ENCODE measurements around the gene CORO2B. TPM values are rescaled to one million over a fixed set of nuclear protein-coding genes. Genes with fewer than 3 reads are reported as not detected.

Gene CORO2B
- total and polyA plus RNA-seq, 2 of the 13 experiments (the other 11 are each of a cell fraction or from before 2014, with no cell fraction given) = 0.35 to 0.63 TPM

DNA sequence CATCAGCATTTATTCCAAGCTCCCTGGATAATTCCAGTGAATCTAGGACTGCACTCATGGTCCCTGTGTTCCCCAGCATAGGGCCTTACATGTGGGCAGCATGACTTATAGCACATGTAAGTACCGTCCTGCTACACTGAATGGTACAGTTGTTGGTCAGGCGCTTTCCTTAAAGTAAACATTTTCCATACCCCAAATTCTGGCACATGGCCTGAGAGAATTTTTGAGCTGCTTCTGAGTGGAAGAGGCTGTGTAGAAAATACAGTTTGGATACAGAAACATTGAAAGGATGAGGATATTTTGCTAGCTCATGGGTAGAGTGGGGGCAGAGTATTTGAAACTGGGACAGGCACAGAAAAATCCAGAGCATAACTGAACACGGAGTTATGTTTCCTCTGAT lies 27.6 kb downstream of the CORO2B start:
- Histone ChIP-seq H3K4me1 (ENCODE audit: insufficient read depth, low read length) (no peaks in the 10 kb centered on the region), H3K79me2 (ENCODE audit: insufficient read depth, low read length) (no peaks in the 10 kb centered on the region), H3K36me3 (replicated peaks in 1 of 2; ENCODE audit: control insufficient read depth in 1 of 2, insufficient read depth in 2 of 2, low read length in 2 of 2) (no peaks in the 10 kb centered on the region), H3K27me3 (ENCODE audit: control insufficient read depth in 1 of 2, insufficient read depth in 2 of 2, low read length in 2 of 2) (no peaks in the 10 kb centered on the region; a peak in 1 of 5 replicates), H3K4me2 (ENCODE audit: low read depth, low read length) (no peak overlapping the region), H3K4me3 (replicated peaks in 1 of 3; ENCODE audit: insufficient read depth in 1 of 3, low read depth in 2 of 3, low read length in 3 of 3) (no peak overlapping the region), H3K9ac (ENCODE audit: insufficient read depth, low read depth, low read length) (no peak overlapping the region), H4K20me1 (ENCODE audit: insufficient read depth, low read length) (no peaks in the 10 kb centered on the region), H2AFZ (ENCODE audit: low read length) (no peak overlapping the region), H3K9me3 (ENCODE audit: low read length) (no peaks in the 10 kb centered on the region), H3K27ac (ENCODE audit: extremely low read length, insufficient read depth, low read length) (no peak overlapping the region)
- TF ChIP-seq HHEX (CRISPR knock-in tag; IDR thresholded peaks at IDR 0.05) (no peak), HNF4A (CRISPR knock-in tag; IDR thresholded peaks at IDR 0.05) (no peak)
- TF ChIP-seq, protein P1, sequence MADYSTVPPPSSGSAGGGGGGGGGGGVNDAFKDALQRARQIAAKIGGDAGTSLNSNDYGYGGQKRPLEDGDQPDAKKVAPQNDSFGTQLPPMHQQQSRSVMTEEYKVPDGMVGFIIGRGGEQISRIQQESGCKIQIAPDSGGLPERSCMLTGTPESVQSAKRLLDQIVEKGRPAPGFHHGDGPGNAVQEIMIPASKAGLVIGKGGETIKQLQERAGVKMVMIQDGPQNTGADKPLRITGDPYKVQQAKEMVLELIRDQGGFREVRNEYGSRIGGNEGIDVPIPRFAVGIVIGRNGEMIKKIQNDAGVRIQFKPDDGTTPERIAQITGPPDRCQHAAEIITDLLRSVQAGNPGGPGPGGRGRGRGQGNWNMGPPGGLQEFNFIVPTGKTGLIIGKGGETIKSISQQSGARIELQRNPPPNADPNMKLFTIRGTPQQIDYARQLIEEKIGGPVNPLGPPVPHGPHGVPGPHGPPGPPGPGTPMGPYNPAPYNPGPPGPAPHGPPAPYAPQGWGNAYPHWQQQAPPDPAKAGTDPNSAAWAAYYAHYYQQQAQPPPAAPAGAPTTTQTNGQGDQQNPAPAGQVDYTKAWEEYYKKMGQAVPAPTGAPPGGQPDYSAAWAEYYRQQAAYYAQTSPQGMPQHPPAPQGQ (CRISPR knock-in tag; IDR thresholded peaks at IDR 0.05; ENCODE audit: borderline replicate concordance) = no peak
- no peak for FAIRE-seq
- BruUV-seq (replicated peaks) = no TSS peak
- WGBS (ENCODE audit: low lambda C conversion rate) = 57% methylated on average over 3 of the region's 3 CpGs
- POLR2A ChIA-PET = no interaction called here
- no peak for DNase-seq (ENCODE audit: low spot score)
- CTCF ChIA-PET (ENCODE audit: low intra/inter-chr PET ratio, low total read pairs) = no interaction called here
- ATAC-seq = no peak
- intact Hi-C loops (cut with micrococcal nuclease; ENCODE audit: unreplicated experiment) = no loop called here
- in situ Hi-C loops (cut with HindIII; ENCODE audit: extremely low pct_ligation_motif_present, low pct_unique_long_range_greater_than_20kb) = no loop called here

GRCh38 chr15:68608206-68608843 lies 29.5 kb downstream of the CORO2B start:
- intact Hi-C loops (cut with micrococcal nuclease; ENCODE audit: unreplicated experiment) (no loop called here), in situ Hi-C loops (cut with HindIII; ENCODE audit: extremely low pct_ligation_motif_present, low pct_unique_long_range_greater_than_20kb) (no loop called here)
- H3K27ac ChIP-seq (ENCODE audit: extremely low read length, insufficient read depth, low read length) = no peak overlapping the region
- DNase-seq (ENCODE audit: low spot score) (no peak), FAIRE-seq (no peak), ATAC-seq (no peak)
- H3K9me3 ChIP-seq (ENCODE audit: low read length) = no peaks in the 10 kb centered on the region
- H3K4me2 ChIP-seq (ENCODE audit: low read depth, low read length) = no peak overlapping the region
- 55% methylated on average over 2 of the region's 8 CpGs for WGBS (ENCODE audit: low lambda C conversion rate)
- H3K79me2 ChIP-seq (ENCODE audit: insufficient read depth, low read length) = no peaks in the 10 kb centered on the region
- no peak overlapping the region for H3K4me3 ChIP-seq (replicated peaks in 1 of 3; ENCODE audit: insufficient read depth in 1 of 3, low read depth in 2 of 3, low read length in 3 of 3)
- no peaks in the 10 kb centered on the region for H3K36me3 ChIP-seq (replicated peaks in 1 of 2; ENCODE audit: control insufficient read depth in 1 of 2, insufficient read depth in 2 of 2, low read length in 2 of 2)
- H3K27me3 ChIP-seq (ENCODE audit: control insufficient read depth in 1 of 2, insufficient read depth in 2 of 2, low read length in 2 of 2) = no peaks in the 10 kb centered on the region; a peak in 1 of 5 replicates
- no peaks in the 10 kb centered on the region for H4K20me1 ChIP-seq (ENCODE audit: insufficient read depth, low read length)
- H3K9ac ChIP-seq (ENCODE audit: insufficient read depth, low read depth, low read length) = no peak overlapping the region
- H2AFZ ChIP-seq (ENCODE audit: low read length) = no peak overlapping the region
- CTCF ChIA-PET (ENCODE audit: low intra/inter-chr PET ratio, low total read pairs) = no interaction called here
- BruUV-seq (replicated peaks) = no TSS peak
- no peaks in the 10 kb centered on the region for H3K4me1 ChIP-seq (ENCODE audit: insufficient read depth, low read length)
- POLR2A ChIA-PET = no interaction called here
- TF ChIP-seq THYN1 (CRISPR knock-in tag; IDR thresholded peaks at IDR 0.05; ENCODE audit: borderline replicate concordance, low read depth) (no peak), TCF7L2 (IDR thresholded peaks at IDR 0.05; ENCODE audit: low read depth, low read length) (no peak), EP300 (IDR thresholded peaks at IDR 0.05; ENCODE audit: low read depth in 2 of 2, low read length in 2 of 2) (no peak), EP300 (CRISPR knock-in tag; IDR thresholded peaks at IDR 0.05; ENCODE audit: borderline replicate concordance) (no peak), ZNF75D (CRISPR knock-in tag; IDR thresholded peaks at IDR 0.05; ENCODE audit: borderline replicate concordance) (no peak), ZNF317 (CRISPR knock-in tag; IDR thresholded peaks at IDR 0.05) (no peak), ZNF205 (CRISPR knock-in tag; IDR thresholded peaks at IDR 0.05) (no peak), SIN3A (IDR thresholded peaks at IDR 0.05; ENCODE audit: borderline replicate concordance, low read depth, low read length) (no peak), HMGXB4 (CRISPR knock-in tag; IDR thresholded peaks at IDR 0.05; ENCODE audit: borderline replicate concordance in 1 of 2, low read depth in 1 of 2) (no peak)
- TF ChIP-seq, protein P2, sequence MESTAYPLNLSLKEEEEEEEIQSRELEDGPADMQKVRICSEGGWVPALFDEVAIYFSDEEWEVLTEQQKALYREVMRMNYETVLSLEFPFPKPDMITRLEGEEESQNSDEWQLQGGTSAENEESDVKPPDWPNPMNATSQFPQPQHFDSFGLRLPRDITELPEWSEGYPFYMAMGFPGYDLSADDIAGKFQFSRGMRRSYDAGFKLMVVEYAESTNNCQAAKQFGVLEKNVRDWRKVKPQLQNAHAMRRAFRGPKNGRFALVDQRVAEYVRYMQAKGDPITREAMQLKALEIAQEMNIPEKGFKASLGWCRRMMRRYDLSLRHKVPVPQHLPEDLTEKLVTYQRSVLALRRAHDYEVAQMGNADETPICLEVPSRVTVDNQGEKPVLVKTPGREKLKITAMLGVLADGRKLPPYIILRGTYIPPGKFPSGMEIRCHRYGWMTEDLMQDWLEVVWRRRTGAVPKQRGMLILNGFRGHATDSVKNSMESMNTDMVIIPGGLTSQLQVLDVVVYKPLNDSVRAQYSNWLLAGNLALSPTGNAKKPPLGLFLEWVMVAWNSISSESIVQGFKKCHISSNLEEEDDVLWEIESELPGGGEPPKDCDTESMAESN (CRISPR knock-in tag; conservative IDR thresholded peaks at IDR 0.05) = no peak

Measured in HepG2 (cell line).